Measurements from ENCODE around the gene MICA. TPM values are rescaled to one million over a fixed set of nuclear protein-coding genes. Genes with fewer than 3 reads are reported as not detected.

MICA gene
- polyA plus RNA-seq, 3 donors, result 5.6 to 16.5 (median 6.9) TPM

GRCh38 chr6:31359581-31359980 is 43.8 kb upstream of the MICA start:
- Histone ChIP-seq H3K27ac (ENCODE audit: low read depth in 1 of 2, low read length in 2 of 2) (no peak overlapping the region), H4K20me1 (ENCODE audit: insufficient read depth, low read length) (peaks cover 21% of the 10 kb centered on the region), H3K9me3 (replicated peaks in 1 of 2; ENCODE audit: control insufficient read depth in 1 of 2, insufficient read depth in 1 of 2, low read length in 2 of 2) (no peaks in the 10 kb centered on the region), H3K79me2 (ENCODE audit: insufficient read depth, low read length) (peaks cover 33% of the 10 kb centered on the region), H3K4me3 (replicated peaks in 1 of 3; ENCODE audit: low read depth in 2 of 3, low read length in 3 of 3) (no peak overlapping the region), H3K9ac (ENCODE audit: insufficient read depth, low read length, poor library complexity, severe bottlenecking) (no peak overlapping the region), H2AFZ (ENCODE audit: insufficient read depth, low read depth, low read length, poor library complexity, severe bottlenecking) (no peak overlapping the region), H3K4me1 (ENCODE audit: control insufficient read depth in 1 of 2, insufficient read depth in 2 of 2, low read length in 2 of 2) (peaks cover 32 to 37% of the 10 kb centered on the region in 2 donors), H3K27me3 (ENCODE audit: control insufficient read depth in 2 of 2, insufficient read depth in 2 of 2, low read length in 2 of 2) (no peaks in the 10 kb centered on the region), H3K36me3 (replicated peaks in 1 of 2; ENCODE audit: control insufficient read depth in 1 of 2, insufficient read depth in 2 of 2, low read length in 2 of 2) (peaks cover 15 to 16% of the 10 kb centered on the region in 2 donors), H3K4me2 (replicated peaks; ENCODE audit: extremely low read depth, low read length, poor library complexity, severe bottlenecking) (no peak overlapping the region)
- DNase-seq, result no peak
- Mint-ChIP-seq H3K27me3 (ENCODE audit: low read depth in 3 of 3) (peaks cover 0 to 21% (median 7%) of the 10 kb centered on the region in 3 donors), H3K4me1 (peaks cover 41% of the 10 kb centered on the region), H3K27ac (no peak overlapping the region), H3K9me3 (peaks cover 3 to 8% (median 4%) of the 10 kb centered on the region in 7 donors), H3K36me3 (peaks cover 16 to 19% of the 10 kb centered on the region in 2 donors), H3K4me3 (no peak overlapping the region)
- no CpG with 5 or more reads among the region's 1 CpG for WGBS (ENCODE audit: insufficient coverage)
- intact Hi-C loops (cut with micrococcal nuclease), result no loop called here
- TF ChIP-seq CTCF (IDR thresholded peaks at IDR 0.05), result no peak

- Histone ChIP-seq H3K4me2 (replicated peaks; ENCODE audit: extremely low read depth, low read length, poor library complexity, severe bottlenecking) (no peak overlapping the region), H3K9ac (ENCODE audit: insufficient read depth, low read length, poor library complexity, severe bottlenecking) (no peak overlapping the region), H3K27me3 (ENCODE audit: control insufficient read depth in 2 of 2, insufficient read depth in 2 of 2, low read length in 2 of 2) (peaks cover 6 to 8% of the 10 kb centered on the region in 2 donors), H3K36me3 (replicated peaks in 1 of 2; ENCODE audit: control insufficient read depth in 1 of 2, insufficient read depth in 2 of 2, low read length in 2 of 2) (no peaks in the 10 kb centered on the region), H3K4me3 (replicated peaks in 1 of 3; ENCODE audit: low read depth in 2 of 3, low read length in 3 of 3) (no peak overlapping the region), H2AFZ (ENCODE audit: insufficient read depth, low read depth, low read length, poor library complexity, severe bottlenecking) (no peak overlapping the region), H3K4me1 (ENCODE audit: control insufficient read depth in 1 of 2, insufficient read depth in 2 of 2, low read length in 2 of 2) (peaks cover 31 to 33% of the 10 kb centered on the region in 2 donors), H4K20me1 (ENCODE audit: insufficient read depth, low read length) (no peaks in the 10 kb centered on the region), H3K79me2 (ENCODE audit: insufficient read depth, low read length) (peaks cover 7% of the 10 kb centered on the region), H3K27ac (ENCODE audit: low read depth in 1 of 2, low read length in 2 of 2) (no peak overlapping the region), H3K9me3 (replicated peaks in 1 of 2; ENCODE audit: control insufficient read depth in 1 of 2, insufficient read depth in 1 of 2, low read length in 2 of 2) (no peaks in the 10 kb centered on the region)
- peak overlapping the region in 1 of 7 donors; percentile 27 for H3K27ac Mint-ChIP-seq
- no peak for TF ChIP-seq CTCF (IDR thresholded peaks at IDR 0.05)
- no peaks in the 10 kb centered on the region for H3K36me3 Mint-ChIP-seq
- no CpG with 5 or more reads among the region's 5 CpGs for WGBS (ENCODE audit: insufficient coverage)
- no peak for DNase-seq
- H3K4me1 Mint-ChIP-seq, result peaks cover 38% of the 10 kb centered on the region
- peaks cover 0 to 8% (median 3%) of the 10 kb centered on the region in 7 donors for H3K9me3 Mint-ChIP-seq
- H3K27me3 Mint-ChIP-seq (ENCODE audit: low read depth in 3 of 3), result peaks cover 12 to 37% (median 17%) of the 10 kb centered on the region in 3 donors
- intact Hi-C loops (cut with micrococcal nuclease), result no loop called here
- H3K4me3 Mint-ChIP-seq, result no peak overlapping the region
Observed at GRCh38 chr6:31362751-31363150, 40.6 kb upstream of the MICA start.
